AML-193 (cell line): Measurements from ENCODE around the gene CHSY3.
A peak's percentile ranks its signal among the peaks of the same experiment; 100 is the strongest.
"Not testable (repeated sequence)": the region's sequence is repeated elsewhere in the genome, so short reads cannot be mapped to it uniquely, and the experiment has no call there.

ENCODE experiments used
- DNase-seq, 2 experiments: peaks; one replicate each; lab custom pipeline; 2025; lab: John Stamatoyannopoulos, UW

Gene CHSY3

DNA sequence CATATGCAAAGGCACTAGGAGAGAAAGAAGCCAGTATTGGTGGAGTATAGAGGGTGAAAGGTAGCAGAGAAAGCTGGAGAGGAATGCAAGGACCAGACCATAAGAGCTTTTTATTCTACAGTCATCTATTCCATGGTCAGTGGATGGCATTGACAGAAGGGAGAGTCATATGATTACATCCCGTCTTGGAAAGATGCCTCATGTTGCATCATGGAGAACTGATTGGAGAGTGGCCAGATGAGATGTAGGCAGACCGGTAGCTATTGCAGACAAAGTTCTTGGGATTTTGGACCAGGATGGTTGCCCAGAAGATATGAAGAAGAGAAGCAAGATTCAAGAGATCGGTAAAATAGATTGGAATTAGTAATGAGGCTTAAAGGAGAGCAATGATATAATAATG, 260.7 kb downstream of the CHSY3 start:
- no peak for DNase-seq

DNA sequence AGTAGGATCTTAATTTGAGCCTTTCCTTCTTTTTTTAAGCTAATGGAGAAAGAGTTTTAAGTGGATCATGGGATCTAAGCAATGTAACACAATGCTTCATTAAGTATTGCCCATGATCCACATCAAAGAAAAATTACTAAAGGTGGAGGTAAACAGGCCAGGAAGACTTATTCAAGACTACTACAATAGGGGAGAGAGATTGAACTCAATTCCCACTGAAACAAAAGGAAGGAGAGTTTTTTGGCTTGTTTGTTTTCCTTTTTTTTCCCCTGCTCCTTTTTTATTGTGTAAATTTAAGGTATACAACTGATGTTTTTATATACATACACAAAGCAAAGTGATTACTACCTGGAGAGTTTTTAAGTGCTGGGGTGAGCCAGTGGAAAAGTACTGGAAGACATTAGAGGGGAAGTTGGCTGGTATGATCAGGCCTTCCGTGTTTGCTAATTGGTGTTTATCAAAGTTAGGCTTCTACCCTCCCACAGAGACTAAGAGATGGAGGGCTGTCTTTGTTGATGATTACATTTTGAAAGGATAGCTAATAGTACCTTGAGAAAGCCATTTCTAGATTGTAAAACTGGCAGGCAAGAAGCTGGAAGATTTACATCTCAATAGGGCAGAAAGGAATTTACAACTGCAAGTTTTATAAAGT, 262.7 kb downstream of the CHSY3 start:
- DNase-seq, result no peak

DNA sequence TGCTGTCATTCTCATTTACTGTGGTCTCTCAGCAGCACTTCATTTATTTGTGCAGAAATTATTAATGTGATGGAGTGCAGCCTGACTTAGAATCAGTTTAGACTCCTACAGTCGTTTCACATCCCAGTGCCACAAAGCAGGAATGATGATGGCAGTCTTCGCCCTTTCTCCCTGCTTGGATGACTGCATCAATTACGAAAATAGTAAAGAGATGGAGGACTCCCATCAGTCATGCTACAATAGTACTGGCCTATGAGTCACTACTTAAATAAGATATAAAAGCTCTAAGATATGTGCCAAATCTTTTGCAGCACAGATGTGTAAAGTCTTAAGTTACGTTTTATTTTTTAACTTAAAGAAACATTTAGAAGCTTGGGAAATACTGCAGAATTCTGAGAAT, 263.9 kb downstream of the CHSY3 start:
- no peak for DNase-seq

DNA sequence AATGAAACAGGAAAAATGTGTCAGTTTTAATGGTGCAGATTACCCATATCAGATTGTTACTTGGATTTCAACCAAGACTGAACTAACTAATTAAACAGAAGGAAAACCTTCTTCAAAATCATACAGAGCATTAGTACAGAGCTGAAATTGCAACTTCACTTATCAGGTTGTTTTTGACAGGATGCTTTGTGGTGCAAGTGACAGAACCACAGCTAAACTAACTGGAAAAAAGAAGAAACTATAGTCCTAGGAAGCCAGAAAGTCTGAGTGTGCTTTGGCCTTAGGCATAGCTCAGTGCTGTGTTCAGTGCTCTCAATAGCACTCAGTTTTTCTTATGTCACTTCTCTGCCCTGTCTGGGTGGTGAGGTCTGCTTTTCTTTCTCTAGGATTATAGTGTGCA, 267.4 kb downstream of the CHSY3 start:
- no peak for DNase-seq

DNA sequence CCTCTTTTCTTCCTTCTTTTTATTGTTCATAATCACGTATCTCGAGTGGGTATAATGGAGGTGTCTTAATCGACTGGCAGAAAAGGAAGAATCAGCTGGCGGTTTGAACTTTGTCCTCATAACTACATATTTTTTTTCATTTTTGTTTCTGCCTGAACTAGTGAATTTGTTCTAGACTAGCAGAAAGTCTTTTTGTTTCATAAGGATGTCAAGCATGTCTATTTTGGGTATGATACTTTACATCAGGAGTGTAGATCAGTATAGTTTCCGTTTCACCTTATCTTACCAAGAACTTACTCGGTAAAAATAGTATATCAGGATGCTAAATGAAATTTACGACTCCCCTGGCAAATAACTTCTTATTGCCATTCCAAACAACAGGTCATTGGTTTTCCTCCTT, 278.9 kb downstream of the CHSY3 start:
- no peak for DNase-seq

DNA sequence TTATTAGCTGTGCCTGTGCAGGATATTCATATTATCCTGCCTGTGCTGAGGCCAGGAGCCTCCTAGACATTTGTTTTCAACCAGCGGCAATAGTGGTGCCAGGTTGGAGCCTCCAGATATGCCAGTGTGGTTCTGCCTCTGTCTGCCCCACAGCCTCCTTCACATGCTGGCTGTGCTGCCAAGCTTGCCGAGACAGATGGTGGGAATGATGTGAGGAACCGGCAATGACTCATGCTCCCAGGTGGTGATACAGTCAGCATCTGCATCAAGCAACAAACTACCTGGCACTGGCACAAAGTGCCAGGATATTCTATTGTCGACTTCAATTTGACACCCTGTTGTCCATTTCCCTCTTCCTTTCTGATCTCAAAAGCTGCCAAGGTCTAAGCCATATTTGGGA, 285.7 kb downstream of the CHSY3 start:
- DNase-seq, result no peak

DNA sequence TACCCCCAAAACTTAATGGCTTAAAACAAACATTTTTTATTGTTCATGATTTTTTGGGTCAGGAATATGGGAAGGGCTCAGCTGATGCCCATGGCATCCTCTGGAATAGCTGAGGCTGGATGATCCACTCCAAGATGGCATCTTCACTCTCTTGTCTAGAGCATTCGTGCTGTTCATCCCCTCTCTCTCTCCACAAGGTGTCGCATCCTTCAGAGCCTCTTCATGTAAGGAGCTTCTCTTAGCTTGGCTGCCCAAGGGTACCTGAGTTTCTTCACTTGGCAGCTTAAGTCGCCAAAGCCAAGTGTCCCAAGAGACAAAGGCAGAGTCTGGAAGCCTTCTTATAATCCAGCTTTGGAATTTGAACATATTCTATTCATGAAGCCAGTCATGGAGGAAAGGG, 294.7 kb downstream of the CHSY3 start:
- no peak for DNase-seq

DNA sequence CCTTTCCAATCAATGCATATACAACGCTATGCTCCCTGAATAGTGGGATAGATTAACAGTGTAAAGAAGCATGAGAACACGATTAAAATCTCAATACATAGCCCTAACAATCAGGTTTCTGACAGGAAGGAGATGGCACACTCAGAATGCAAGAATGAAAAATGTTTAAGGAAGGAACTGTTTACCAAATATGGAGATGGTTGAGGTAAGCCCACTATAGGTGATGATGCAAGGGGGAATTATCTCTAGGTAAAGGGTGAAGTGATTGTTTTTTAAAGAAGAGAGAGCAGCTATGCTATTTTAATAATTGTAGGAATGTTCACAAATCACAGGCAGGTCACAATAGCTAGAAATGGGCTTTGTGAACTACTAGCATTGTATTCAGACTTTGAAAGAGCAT, 302.4 kb downstream of the CHSY3 start:
- no peak for DNase-seq

DNA sequence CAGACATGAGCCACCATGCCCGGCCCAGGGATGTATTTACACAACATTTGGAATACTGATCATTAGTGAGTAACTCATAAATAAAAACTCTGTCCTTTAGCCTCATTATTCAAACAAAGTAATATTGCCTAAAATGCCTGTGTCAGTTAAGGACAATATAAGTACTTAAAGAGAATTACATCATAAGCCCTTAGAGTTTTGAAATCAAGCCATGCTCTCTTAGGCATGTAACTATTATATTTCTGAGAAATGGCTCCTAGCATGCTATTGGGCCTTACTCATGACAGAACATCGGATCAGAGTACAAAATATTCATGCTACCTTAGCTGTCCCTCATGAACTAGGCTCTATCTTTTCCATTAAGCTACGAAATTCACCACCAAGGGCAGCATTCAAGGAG, 309.3 kb downstream of the CHSY3 start:
- DNase-seq, result peak in 1 of 2 experiments; percentile 1

DNA sequence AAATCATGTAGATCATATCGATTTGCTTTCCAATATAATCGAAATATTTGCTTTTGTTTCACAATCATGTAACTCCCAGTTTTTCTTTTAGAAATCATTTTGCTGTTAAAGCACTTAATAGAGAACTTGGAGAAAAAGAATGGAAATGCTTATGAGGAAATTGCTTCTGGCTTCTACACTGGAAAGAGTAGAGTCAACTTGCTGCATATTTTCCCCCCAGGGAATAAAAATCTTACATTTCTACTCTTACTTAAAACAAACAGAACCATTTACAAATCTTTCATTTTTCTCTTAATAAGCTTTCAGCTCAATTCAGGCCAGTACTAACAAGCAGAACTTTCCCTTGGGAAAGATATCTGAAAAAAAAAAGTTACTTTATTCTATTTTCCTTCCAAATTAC, 312.0 kb downstream of the CHSY3 start:
- no peak for DNase-seq

DNA sequence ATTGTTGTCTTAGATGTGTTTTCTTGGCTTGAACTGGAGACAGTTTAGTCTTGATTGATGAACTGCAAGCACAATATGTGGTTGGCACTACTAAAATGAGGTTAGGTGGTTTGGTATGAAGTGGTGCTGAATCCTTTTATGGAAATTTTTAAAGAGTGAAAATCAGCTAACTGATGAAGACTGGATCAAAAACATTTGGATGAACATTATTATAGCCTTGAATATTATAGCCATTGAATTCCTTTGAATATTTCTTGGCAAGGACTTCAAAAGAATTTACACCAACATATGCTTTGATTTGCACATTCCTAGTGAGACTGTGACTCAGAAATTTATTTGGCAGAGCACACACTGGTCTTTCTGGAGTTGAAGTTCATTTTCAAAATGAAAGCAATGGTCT, 318.3 kb downstream of the CHSY3 start:
- DNase-seq, result no peak

DNA sequence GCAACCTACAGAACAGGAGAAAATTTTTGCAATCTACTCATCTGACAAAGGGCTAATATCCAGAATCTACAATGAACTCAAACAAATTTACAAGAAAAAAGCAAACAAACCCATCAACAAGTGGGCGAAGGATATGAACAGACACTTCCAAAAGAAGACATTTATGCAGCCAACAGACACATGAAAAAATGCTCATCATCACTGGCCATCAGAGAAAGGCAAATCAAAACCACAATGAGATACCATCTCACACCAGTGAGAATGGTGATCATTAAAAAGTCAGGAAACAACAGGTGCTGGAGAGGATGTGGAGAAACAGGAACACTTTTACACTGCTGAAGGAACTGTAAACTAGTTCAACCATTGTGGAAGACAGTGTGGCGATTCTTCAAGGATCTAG, 322.3 kb downstream of the CHSY3 start:
- DNase-seq, result not testable (repeated sequence)

DNA sequence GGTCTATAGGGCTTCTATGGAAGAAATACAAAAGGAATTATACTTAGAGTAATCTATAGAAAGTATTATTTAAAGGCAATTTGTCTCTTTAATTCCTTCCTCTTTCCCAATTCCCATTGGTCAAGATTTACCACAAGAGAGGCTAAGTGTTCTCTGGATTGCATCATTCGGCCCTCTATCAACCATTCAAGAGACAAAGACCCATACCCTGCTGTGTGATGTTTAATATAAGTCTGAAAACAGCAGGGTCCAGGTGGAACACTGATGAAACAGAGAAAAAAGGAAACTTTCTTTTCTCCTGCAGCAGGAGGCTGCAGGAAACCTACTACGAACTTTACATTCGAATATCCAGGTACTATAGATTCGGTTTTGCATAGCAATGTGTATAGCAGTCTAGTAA, 323.4 kb downstream of the CHSY3 start:
- no peak for DNase-seq

DNA sequence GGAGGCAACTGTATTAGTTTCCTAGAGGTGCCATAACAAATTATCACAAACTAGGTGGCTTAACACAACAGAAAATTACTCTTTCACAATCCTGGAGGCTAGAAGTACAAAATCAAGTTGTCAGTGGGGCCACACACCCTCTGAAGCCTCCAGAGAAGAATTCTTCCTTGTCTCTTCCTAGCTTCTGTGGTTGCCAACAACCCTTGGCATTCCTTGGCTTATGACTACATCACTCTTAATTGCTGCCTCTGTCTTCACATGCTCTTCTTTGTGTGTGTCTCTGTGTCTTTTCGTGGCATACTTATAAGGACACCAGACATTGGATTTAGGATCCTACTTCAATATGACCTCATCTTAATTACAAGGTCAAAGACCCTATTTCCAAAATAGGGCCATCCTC, 327.5 kb downstream of the CHSY3 start:
- no peak for DNase-seq

DNA sequence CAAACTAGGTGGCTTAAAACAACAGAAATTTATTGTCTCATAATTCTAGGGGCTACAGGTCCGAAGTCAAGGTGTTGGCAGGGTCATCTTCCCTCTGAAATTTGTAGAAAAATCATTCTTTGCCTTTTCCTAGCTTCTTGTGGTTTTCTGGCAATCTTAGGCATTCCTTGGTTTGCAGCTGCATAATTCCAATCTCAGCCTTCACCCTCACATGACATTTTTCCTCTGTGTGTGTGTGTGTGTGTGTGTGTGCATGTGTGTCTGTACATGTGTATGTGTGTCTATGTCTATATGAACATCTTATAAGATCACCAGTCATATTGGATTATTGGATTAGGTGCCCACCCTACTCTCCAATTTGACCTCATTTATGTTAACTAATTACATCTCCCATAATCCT, 330.6 kb downstream of the CHSY3 start:
- DNase-seq, result no peak
